ENCODE data around the gene AFTPH. TPM values are rescaled to one million over a fixed set of nuclear protein-coding genes. Genes with fewer than 3 reads are reported as not detected.

The AFTPH gene
- total RNA-seq, 4 donors from 2014 or later: 51.7 to 56.7 (median 53.2) TPM

GRCh38 chr2:64478502-64479230 lies 45.5 kb upstream of the AFTPH start:
- Histone ChIP-seq H3K27me3 (no peaks in the 10 kb centered on the region), H3K27ac (no peak overlapping the region), H3K9me3 (no peaks in the 10 kb centered on the region), H3K36me3 (no peaks in the 10 kb centered on the region), H3K4me1 (peaks cover 0 to 5% of the 10 kb centered on the region in 2 donors), H3K4me3 (replicated peaks in 1 of 3) (no peak overlapping the region)
- 97 to 98% methylated on average over 3 of the region's 3 CpGs for WGBS, 2 donors
- TF ChIP-seq CTCF (IDR thresholded peaks at IDR 0.05) (no peak), POLR2A (IDR thresholded peaks at IDR 0.05) (no peak)
- intact Hi-C loops (cut with DNase I): no loop called here
- DNase-seq: no peak

- H3K4me3 ChIP-seq (replicated peaks in 1 of 3): no peak overlapping the region
- DNase-seq: no peak
- intact Hi-C loops (cut with DNase I): no loop called here
- peaks cover 0 to 5% of the 10 kb centered on the region in 2 donors for H3K4me1 ChIP-seq
- no peaks in the 10 kb centered on the region for H3K9me3 ChIP-seq
- H3K36me3 ChIP-seq: no peaks in the 10 kb centered on the region
- no peaks in the 10 kb centered on the region for H3K27me3 ChIP-seq
- TF ChIP-seq CTCF (IDR thresholded peaks at IDR 0.05): no peak
- TF ChIP-seq POLR2A (IDR thresholded peaks at IDR 0.05): no peak
- 92 to 93% methylated on average over 9 to 10 of the region's 10 CpGs for WGBS, 2 donors
- H3K27ac ChIP-seq: no peak overlapping the region
Measured at GRCh38 chr2:64479259-64480117, 44.6 kb upstream of the AFTPH start.

GRCh38 chr2:64481665-64482064 lies 42.5 kb upstream of the AFTPH start:
- Histone ChIP-seq H3K4me3 (replicated peaks in 1 of 3) (no peak overlapping the region), H3K27ac (no peak overlapping the region), H3K36me3 (no peaks in the 10 kb centered on the region), H3K9me3 (no peaks in the 10 kb centered on the region), H3K27me3 (no peaks in the 10 kb centered on the region), H3K4me1 (peaks cover 0 to 12% of the 10 kb centered on the region in 2 donors)
- DNase-seq: no peak
- intact Hi-C loops (cut with DNase I): no loop called here
- 95 to 99% methylated on average over 5 of the region's 5 CpGs for WGBS, 2 donors
- TF ChIP-seq POLR2A (IDR thresholded peaks at IDR 0.05) (no peak), CTCF (IDR thresholded peaks at IDR 0.05) (no peak)

GRCh38 chr2:64482243-64482642 lies 41.9 kb upstream of the AFTPH start:
- intact Hi-C loops (cut with DNase I): no loop called here
- H3K27ac ChIP-seq: no peak overlapping the region

More at GRCh38 chr2:64482243-64482642, 41.9 kb upstream of the AFTPH start:
- no peaks in the 10 kb centered on the region for H3K9me3 ChIP-seq
- H3K4me3 ChIP-seq (replicated peaks in 1 of 3): no peak overlapping the region
- peaks cover 0 to 12% of the 10 kb centered on the region in 2 donors for H3K4me1 ChIP-seq
- no peak for DNase-seq
- TF ChIP-seq POLR2A (IDR thresholded peaks at IDR 0.05) (no peak), CTCF (IDR thresholded peaks at IDR 0.05) (no peak)
- 96 to 100% methylated on average over 1 of the region's 1 CpG for WGBS, 2 donors
- H3K36me3 ChIP-seq: no peaks in the 10 kb centered on the region
- no peaks in the 10 kb centered on the region for H3K27me3 ChIP-seq
